HL-60/S4 treated with retinoic acid at 250 ng/mL for 4 days and 3 days (cell line): Measurements from ENCODE around the gene NOL3.

Experiments
- in situ Hi-C: fragments of 300-500 bp; cut with MboI; formaldehyde crosslinking; loops from 2 replicates; pipeline ENCODE4 v1.7.0; 2022; ENCODE audit warnings: low sequenced_read_pairs

NOL3 gene

GRCh38 chr16:67185651-67186134, 15.4 kb downstream of the NOL3 start:
- in situ Hi-C loops: no loop called here

- in situ Hi-C loops: no loop called here
Measured at GRCh38 chr16:67186550-67186950, 16.2 kb downstream of the NOL3 start.

GRCh38 chr16:67187175-67187890, 17.0 kb downstream of the NOL3 start:
- in situ Hi-C loops: no loop called here

GRCh38 chr16:67188323-67188722, 18.0 kb downstream of the NOL3 start:
- in situ Hi-C loops: no loop called here

- in situ Hi-C loops: no loop called here
Measured at GRCh38 chr16:67188798-67189197, 18.5 kb downstream of the NOL3 start.

GRCh38 chr16:67190041-67190440, 19.7 kb downstream of the NOL3 start, which contains the start of gene EXOC3L1:
EXOC3L1 (minus strand) TSS chr16:67190136; CDS start chr16:67189676, 460 bp downstream.
- in situ Hi-C loops: no loop called here

- in situ Hi-C loops: no loop called here
Measured at GRCh38 chr16:67190448-67191399, 20.4 kb downstream of the NOL3 start.

GRCh38 chr16:67191411-67191994, 21.2 kb downstream of the NOL3 start:
- in situ Hi-C loops: no loop called here

GRCh38 chr16:67191995-67192681, 21.8 kb downstream of the NOL3 start, which contains the start of gene E2F4:
E2F4 (plus strand) TSS chr16:67192155; CDS start chr16:67192228, 73 bp downstream.
- in situ Hi-C loops: no loop called here

GRCh38 chr16:67192781-67193361, 22.5 kb downstream of the NOL3 start:
- in situ Hi-C loops: no loop called here

GRCh38 chr16:67193536-67193935, 23.2 kb downstream of the NOL3 start:
- in situ Hi-C loops: no loop called here

GRCh38 chr16:67194260-67194659, 23.9 kb downstream of the NOL3 start:
- in situ Hi-C loops: no loop called here

GRCh38 chr16:67195676-67196075, 25.3 kb downstream of the NOL3 start:
- in situ Hi-C loops: no loop called here

- in situ Hi-C loops: no loop called here
Measured at GRCh38 chr16:67196881-67197280, 26.5 kb downstream of the NOL3 start.

GRCh38 chr16:67197704-67198103, 27.4 kb downstream of the NOL3 start:
- in situ Hi-C loops: no loop called here

- in situ Hi-C loops: no loop called here
Measured at GRCh38 chr16:67198238-67198734, 27.9 kb downstream of the NOL3 start.

- in situ Hi-C loops: no loop called here
Measured at GRCh38 chr16:67199011-67199807, 28.9 kb downstream of the NOL3 start, which contains the start of gene ELMO3. ELMO3 (plus strand) TSS chr16:67199131; CDS start chr16:67199327, 196 bp downstream.

GRCh38 chr16:67199808-67200198, 29.5 kb downstream of the NOL3 start:
- in situ Hi-C loops: no loop called here

- in situ Hi-C loops: no loop called here
Measured at GRCh38 chr16:67200491-67200890, 30.2 kb downstream of the NOL3 start.
